ENCODE measurements around the gene STAB1.
"Not testable (repeated sequence)": the region's sequence is repeated elsewhere in the genome, so short reads cannot be mapped to it uniquely, and the experiment has no call there.

Gene STAB1

GRCh38 chr3:52521881-52522650, 26.9 kb downstream of the STAB1 start:
- in situ Hi-C loops (cut with HindIII; ENCODE audit: low sequenced_read_pairs), result no loop called here

GRCh38 chr3:52522651-52523251, 27.6 kb downstream of the STAB1 start:
- in situ Hi-C loops (cut with HindIII; ENCODE audit: low sequenced_read_pairs), result no loop called here

- in situ Hi-C loops (cut with HindIII; ENCODE audit: low sequenced_read_pairs), result no loop called here
Observed at GRCh38 chr3:52523386-52524257, 28.5 kb downstream of the STAB1 start.

- in situ Hi-C loops (cut with HindIII; ENCODE audit: low sequenced_read_pairs), result no loop called here
Observed at GRCh38 chr3:52524258-52524751, 29.2 kb downstream of the STAB1 start.

DNA sequence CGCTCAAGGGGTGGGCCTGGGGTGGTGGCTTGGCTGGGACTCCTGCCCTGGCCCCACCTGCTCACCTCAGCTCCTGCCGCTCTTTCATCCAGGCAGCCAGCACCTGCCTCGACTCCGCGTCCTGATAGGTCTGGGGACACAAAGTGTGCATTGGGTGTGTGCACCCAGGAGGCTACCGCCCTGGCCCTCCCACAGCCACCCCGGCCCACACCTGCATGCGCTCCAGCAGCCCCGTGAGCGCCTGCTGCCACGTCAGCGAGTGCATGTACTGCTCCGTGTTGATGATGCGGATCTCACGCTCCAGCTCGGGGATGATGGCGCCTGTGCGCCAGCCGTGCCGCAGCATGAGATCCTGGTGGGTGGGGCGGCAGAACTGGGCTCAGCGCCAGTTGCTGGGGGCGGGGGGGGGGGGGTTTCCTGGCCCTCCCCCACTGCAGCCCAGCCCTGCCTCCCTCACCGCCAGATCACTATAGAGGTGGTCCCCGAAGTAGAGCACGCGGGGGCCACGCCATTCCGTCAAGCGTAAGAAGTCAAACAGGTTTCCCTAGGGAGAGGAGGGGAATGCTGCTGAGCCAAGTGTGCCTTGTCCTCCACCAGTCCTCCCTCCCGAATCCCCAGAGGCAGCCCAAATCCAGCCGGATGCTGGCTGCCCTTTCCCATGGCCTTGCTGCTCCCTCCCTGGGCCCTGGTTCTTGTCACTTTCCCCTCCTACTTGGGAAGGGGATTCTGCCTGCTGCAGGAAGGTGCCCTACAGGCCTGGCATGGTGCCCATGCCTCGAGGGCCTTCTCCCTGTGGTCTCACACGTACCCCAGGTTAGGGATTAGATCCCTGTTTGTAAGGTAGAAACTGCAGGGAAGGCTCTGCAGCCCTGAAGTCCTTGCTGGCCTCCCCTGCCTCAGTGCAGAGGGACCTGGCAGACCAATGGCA, 29.9 kb downstream of the STAB1 start:
- in situ Hi-C loops (cut with HindIII; ENCODE audit: low sequenced_read_pairs), result no loop called here

- in situ Hi-C loops (cut with HindIII; ENCODE audit: low sequenced_read_pairs), result no loop called here
Observed at GRCh38 chr3:52525680-52526561, 30.8 kb downstream of the STAB1 start.

DNA sequence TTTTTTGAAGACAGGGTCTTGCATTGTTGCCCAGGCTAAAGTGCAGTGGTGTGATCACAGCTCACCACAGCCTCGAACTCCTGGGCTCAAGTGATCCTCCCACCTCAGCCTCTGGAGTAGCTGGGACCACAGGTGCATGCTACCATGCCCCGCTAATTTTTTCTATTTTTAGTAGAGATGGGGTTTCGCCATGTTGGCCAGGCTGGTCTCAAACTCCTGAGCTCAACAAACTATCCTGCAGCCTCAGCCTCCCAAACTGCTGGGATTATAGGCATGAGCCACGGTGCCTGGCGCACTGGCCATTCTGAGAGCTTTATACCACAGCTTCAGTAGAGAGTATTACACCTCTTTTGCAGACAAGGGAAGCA, 31.5 kb downstream of the STAB1 start:
- in situ Hi-C loops (cut with HindIII; ENCODE audit: low sequenced_read_pairs), result not testable (repeated sequence)

DNA sequence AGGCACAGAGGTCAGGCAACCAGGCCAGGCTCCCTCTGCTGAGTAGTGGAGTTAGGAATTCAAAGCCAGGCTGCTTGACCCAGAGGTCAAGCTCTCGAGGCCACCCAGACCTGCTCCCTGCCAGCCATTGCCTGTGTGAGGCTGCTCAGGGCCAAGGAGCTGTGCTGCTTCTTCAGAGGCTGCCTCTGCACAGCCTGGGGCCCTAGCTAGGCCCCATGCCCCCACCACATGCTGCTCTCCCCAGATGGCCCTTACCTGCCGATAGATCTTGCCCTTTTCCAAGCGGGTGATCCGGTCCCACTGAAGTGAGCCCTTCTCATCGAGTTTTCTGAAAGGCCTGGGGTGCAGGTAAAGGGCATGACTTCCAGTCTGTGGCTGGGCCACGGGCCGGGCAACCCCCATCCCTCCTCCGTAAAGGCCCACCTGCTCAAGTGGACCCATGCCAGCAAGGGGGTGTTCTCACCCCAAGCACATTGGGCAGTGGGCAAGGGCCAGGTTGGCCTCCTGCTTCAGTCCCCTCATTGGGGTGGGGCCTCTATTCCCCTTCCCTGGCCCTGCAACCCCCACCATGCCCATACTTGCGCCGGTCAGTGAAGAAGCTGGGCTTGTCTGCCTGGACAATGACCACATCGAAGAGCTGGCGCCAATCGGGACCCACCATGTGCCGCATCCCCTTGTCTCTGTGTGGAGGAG, 32.0 kb downstream of the STAB1 start:
- in situ Hi-C loops (cut with HindIII; ENCODE audit: low sequenced_read_pairs), result no loop called here

DNA sequence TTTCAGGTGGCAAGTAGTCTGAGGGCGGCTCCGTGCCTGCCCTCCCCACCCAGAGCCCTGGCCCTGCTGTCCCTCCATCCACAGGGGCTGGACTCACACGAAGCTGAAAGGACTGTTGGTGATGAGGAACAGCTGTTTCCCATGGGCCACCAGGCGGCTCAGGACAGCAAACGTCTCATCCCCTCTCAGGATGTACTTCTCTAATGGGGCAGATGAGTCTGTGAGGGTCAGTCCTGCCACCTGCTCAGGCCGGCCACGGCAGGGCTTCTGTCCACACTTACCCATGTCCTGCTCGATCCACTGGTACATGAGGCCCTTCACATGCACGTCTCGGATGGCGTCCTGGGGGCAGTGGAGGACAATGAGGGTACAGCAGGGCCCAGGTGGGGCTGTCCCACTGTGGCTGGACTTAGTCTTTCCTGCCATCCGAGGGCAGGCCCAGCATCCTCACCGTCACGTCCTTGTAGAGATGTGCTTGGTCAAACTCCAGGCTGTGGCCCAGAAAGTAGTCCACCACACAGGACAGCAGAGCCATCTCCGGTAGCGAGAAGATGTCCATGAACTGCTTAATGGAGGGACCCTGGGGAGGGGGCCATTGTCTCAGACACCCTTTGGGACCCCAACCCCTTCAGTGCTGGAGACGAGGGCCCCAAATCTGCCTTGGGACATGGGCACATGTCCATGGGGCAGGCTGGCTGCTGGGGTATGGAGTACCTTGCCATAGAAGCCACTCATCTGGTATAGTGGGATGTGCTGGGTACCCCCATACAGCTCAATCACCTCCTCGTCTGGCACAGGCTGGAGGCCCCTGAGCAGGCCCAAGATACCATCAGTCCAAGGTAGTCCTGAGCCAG, 32.8 kb downstream of the STAB1 start:
- in situ Hi-C loops (cut with HindIII; ENCODE audit: low sequenced_read_pairs), result no loop called here

GRCh38 chr3:52528586-52529375, 33.6 kb downstream of the STAB1 start:
- in situ Hi-C loops (cut with HindIII; ENCODE audit: low sequenced_read_pairs), result no loop called here

DNA sequence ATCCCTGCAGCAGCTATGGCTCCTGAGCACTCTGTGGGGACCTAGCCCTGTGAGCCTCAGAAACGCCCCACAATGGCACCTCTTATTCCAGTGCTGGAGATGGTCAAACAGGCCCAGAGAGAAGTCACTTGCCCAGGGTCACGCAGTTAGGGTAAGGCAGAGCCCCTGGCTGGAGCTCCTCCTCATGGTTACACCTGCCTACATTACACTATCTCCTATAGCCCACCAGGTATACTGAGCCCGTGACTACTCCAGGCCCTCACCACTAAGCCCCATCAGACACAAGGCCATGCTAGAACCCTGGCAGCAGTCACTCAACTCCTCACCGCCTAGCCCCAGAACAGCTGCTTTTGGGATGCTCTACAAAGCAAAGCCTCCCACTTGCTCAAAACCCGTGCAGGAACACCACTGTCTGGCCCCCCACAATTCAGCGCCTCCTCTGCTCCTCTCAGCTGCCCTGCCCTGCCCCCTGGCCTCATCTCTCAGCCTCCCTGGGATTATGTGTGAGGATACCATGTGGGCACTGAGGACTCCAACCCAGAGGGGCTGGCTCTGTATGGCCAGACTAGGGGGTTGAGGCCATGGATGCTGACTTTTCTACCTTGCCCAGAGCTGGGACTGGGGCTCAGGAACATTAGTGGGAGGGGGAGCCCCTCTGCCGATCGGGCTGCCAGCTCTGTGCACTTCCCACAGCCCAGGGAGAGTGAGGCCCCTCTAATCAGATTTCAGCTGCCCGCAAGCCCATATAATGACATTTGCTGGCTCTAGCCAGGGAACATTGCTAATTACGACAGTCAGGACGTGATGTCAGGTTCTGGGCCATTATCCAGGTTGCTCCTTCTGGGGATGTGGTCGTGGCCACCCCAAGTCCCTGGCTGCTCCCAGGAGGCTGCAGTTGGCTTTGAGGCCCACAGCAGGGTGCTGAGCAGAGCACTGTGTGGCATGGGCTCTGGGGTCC, 34.5 kb downstream of the STAB1 start:
- in situ Hi-C loops (cut with HindIII; ENCODE audit: low sequenced_read_pairs), result no loop called here

- in situ Hi-C loops (cut with HindIII; ENCODE audit: low sequenced_read_pairs), result no loop called here
Observed at GRCh38 chr3:52530918-52531826, 36.0 kb downstream of the STAB1 start.

GRCh38 chr3:52531860-52532516, 36.9 kb downstream of the STAB1 start:
- in situ Hi-C loops (cut with HindIII; ENCODE audit: low sequenced_read_pairs), result no loop called here

DNA sequence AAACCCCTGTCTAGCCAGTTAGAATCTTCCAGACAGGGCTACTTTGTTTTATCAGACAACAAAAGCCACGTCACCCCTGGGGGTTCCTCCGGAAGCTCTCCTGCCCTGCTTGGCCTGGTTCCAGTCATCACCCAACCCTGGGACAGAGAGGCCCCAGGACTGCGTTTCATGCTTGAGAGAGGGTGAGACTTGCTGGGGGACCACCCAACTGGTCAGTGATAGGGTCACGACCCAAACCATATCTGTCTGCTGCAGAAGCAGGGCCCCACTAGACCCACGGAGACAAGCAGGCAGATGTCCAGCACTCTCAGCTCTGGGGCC, 37.3 kb downstream of the STAB1 start:
- in situ Hi-C loops (cut with HindIII; ENCODE audit: low sequenced_read_pairs), result no loop called here
